GM19328 (cell line): Measurements from ENCODE around the gene CCL21.

Source experiments
- ATAC-seq: cut with Tn5 transposase; IDR thresholded peaks from one replicate; pipeline ENCODE4 v1.9.1; 2021; ENCODE audit warnings: mild to moderate bottlenecking, moderate library complexity; ENCODE audit not compliant: unreplicated experiment

The CCL21 gene

DNA sequence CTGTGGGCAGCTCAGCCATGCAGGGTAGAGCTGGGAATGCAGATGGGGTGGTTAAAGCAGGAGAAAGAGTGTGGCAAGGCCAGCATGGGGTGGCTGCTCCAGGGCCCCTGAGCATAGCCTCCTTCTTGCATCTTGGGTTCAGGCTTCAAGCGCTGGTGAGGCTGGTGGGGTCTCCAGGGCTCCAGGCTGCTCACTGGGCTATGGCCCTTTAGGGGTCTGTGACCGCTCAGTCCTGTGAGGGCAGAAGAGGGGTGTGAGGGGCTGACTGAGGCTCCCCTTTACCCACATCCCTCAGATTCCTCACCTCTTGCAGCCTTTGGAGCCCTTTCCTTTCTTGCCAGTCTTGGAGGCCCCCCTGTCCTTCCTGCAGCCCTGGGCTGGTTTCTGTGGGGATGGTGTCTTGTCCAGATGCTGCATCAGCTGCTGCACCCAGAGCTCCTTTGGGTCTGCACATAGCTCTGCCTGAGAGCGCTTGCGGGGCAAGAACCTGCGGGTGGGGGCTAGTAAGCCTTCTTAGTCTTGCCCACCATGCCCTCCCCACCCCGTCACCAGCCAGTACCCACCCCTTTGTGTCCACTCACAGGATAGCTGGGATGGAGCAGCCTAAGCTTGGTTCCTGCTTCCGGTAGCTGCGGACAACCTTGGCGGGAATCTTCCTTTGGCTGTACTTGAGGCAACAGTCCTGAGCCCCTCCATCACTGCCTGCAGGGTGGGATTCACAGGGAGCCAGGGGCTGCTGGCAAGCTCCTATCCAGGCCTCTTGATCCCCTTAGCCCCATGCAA lies 549 bp downstream of the CCL21 start:
- no peak for ATAC-seq

DNA sequence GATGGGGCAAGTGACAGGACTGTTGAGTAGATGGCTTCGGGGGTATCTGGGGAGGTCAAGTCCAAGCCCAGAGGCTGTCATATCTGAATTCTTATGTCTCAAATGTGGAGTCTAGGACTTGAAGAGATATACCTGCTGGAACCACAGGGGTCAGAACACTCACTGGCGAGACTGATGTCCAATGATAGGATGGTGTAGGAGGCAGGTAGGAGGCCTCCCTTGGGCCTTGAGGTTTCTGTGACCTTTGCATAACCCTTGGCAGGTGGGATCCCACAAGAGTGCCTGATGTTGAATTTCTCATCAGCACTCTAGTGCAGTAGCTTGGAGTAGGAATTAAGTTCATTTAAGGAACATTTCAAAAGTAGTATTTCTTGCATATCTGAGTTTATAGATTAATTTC lies 2.8 kb downstream of the CCL21 start:
- ATAC-seq: no peak

DNA sequence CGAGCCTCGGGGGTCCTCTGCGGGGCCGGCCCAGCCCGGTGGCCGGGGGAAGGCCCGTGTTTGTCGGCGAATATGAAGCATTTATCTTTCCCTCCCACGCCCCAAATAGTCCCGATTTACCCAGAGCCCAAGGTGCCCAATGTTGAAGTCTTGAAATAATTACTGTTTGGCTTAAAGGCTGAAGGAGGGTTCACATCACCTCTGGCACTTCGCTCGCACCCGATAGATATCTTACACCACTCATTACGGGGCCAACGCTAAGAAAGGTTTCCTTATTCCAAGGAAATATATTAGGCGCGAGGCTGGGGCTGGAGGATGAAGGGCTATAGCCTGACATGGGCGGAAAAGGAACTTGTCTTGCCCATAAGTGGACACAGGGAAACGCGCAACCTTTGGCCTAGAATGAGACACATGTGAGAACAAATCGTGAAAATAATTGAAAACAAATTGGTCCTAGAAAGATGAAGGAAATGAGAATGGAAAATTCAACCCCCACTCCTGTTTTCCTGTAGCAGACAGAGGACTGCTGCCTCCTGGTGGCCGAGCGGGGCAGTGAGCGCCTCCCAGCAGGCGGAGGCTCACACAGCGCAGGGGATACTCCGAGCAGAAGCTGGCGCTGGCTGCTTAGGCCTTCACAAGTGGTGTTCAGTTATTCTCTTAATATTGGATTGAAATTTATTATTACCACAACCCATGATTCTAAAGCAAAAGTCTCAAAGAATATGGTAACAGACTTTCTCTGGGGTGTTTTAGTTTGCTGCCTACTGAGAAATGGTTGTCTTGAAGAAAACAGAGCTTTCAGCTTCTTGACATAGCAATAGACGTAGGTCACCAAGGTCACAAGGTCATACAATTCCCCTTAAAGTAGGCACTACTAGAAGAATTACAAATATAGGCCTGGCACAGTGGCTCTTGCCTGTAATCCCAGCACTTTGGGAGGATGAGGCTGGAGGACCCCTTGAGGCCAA lies 7.9 kb downstream of the CCL21 start:
- ATAC-seq: no peak

DNA sequence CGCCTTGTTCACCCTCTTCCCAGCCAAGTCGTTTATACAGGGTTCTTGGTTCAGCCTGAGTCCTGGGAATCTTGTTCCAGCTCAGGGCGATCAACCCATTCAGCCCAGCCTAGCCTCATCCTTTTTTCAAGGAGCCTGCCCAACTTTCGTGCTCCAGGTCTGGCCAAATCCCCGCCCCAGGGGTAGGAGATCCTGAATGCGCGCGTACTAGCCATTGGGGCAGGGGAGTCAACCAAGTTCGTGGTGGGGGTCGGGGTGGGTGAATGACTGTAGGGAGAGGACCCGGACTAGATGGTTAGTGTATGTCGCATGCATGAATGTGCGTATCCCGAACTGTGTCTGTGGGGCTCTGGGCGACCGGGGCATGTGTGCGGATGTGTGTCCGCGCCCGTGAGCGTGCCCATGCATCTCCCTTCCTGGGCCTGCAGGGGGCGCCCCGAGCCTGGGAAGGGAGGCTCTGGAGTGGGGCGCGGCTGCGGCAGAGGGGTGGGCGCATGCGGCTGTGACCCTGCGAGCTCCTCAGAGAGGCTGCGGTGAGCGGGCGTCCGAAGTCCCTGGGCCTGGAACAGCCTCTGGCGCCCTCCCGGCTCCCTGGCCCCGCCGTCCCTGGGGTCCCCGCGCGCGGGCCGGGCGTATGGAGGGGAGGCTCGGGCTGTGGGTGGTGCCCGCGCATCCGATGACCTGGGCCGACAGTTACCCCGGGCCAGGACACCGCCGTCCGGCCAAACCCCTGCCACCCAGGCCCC lies 8.7 kb downstream of the CCL21 start:
- ATAC-seq: no peak

DNA sequence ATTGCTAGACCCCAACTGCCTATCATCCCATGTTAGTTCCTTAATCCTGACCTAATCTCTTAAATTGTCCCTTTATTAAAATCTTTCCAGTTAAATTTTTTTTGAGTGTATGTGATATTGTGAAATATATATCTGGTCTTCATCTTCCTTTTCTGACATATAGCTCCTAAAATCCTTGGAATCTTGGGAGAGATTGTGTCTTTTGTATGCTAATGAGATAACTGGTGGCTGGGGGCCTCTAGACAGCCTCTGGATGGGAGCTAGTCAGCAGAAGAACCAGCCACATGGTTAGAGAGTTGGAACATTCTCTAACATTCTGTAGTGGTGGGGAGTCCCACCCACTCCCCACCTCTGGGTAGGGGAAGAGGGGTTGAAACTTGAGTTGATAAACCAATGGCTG lies 15.1 kb downstream of the CCL21 start:
- no peak for ATAC-seq

DNA sequence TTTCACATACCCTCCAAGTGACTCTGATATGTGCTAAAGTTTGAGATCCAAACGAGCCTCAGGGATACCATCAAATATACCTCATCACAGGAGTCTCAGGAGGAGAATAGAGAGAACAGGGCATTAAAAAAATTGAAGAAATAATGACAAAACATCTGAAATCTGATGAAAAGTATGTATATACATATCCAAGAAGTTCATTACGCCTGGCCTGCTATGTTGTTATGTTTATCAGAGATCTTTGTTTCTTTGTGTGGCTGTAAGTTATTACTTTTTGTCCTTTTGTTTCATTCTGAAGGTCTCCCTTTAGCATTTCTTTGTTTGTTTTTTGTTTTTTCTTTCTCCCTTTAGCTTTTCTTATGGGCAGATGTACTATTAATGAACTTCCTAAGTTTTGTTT lies 16.4 kb downstream of the CCL21 start:
- ATAC-seq: no peak

DNA sequence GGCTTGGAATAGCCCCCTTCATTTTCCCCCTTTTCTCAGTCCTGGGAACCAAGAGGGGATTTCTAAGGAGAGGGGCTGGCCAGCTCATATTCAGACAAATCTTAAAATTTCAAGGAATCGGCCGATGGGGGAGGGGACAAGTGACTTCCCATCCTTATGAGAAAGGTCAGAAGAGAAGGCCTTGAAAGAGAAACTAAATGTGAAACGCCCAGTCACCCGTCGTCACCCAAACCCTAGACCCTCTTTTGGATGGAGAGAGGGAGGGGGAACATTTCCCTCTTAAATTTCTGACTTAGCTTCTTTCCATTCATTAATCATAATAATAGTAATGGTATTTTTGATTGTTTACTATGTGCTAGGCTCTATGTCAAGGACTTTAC lies 18.0 kb downstream of the CCL21 start:
- no peak for ATAC-seq

DNA sequence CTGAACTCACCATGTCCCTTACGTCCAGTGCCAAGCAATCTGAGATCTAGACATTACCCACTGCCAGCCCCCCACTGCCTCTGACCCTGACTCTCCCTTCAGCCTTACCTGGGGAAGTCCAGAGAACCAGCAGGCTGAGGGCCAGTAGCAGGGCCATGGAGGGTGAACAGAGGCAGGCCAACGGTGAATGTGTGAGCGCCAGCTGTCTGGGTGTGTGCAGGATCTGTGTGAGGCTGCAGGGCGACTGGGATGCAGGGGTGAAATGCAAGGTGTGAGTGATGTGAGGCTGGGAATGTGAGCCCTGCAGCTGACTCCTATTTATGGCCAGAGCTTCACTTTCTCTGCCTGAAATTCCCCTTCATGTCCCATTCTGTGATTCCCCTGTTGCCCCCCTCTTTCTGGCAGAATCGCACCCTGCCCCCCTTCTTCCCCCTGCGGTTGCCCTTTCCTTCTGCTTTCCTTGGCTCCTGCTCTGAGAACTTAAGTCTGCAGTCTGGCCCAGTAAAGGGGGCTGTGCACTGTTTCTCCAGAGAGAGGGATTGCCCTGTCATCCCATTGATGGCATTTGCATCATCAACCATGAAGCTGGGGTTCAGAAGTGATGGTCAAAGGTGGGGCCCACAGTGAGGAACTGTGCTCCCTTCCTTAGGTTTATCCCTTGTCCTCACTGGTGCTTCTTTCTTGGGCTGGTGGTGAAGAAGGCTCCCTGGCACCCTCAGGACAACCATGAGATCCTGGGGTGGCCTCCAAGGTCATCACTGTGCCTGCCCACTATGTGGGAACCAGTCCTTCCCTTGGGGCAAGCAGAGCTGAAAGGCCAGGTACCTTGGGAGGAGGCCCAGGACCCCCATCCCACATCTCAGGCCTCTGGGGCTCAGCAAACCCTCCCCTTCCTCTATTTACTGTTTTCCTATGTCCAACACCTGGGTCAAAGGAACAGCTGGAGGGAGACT lies 18.7 kb downstream of the CCL21 start, which contains the start of gene CCL19:
CCL19 (minus strand) TSS at position 294 of the 953 bp plus-strand sequence; CDS start at position 157, 137 bp downstream.
- no peak for ATAC-seq

DNA sequence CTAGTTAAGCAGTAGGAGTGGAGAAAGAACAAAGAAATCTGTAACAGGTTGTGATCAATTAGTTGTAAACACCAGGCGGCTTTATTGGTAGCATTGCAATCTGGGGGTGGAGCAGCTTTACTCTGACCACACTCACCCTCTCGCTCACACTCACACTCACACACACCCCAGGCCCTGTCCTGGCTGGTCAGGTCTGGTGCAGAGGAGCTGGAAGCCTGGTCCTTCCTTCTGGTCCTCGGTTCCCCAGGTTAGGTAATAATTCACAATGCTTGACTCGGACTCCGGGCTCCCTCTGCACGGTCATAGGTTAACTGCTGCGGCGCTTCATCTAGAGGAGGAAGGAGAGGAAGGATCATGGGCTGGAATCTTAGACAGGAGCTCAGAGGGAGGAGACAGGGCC lies 20.4 kb downstream of the CCL21 start:
- no peak for ATAC-seq

DNA sequence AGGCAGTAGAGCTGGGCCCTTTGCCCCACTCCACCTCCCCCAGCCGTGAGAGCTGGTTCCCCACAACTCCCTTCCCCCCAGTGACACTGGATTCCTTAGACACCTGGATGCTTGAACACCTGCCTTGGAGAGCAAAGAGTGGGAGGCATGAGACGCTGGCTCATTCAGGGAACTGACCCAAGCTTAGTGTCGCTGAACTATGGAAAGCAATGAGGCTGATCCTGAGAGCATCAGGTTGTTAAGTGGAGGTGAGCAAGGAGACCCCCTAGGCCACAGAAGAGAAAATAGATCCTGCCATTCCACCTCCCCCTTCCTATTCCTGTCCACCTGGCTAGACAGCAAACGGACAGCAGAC lies 20.8 kb downstream of the CCL21 start:
- ATAC-seq: no peak

DNA sequence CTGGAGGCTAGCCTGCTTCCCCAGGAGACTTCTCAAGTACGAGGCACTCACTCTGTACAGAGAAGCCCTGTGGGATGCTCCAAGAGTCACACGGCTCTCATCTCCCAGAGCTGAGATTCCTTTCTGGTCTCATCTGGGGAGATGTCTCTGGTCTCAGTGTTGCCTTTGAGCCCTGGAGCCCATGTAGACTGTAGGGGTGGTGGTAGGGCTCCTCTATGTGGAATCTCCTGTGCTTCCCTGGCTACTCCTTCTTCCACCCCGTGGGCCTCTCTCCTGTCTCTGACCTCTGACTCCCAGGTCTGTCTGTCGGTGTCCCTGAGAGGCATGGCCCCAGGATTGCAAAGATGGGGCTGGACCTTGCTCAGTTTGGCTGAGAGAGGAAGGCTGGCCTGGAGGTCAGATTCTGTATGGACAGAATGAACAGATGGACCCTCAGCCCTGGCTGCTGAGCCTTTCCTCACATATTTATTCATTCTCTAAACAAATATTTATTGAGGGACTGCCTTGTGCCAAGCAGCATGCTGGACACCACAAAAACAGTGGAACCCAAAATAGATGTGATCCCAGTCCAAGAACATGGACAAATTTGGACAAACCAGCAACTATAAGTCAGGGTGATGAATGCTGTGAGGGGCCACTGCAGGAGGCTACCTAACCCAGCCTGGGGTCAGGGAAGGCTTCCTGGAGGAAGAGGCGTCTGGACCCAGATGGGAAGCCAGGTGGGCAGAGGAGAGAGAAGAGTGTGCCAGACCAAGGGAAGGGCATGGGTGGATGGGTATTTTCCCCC lies 21.4 kb downstream of the CCL21 start:
- ATAC-seq: no peak

DNA sequence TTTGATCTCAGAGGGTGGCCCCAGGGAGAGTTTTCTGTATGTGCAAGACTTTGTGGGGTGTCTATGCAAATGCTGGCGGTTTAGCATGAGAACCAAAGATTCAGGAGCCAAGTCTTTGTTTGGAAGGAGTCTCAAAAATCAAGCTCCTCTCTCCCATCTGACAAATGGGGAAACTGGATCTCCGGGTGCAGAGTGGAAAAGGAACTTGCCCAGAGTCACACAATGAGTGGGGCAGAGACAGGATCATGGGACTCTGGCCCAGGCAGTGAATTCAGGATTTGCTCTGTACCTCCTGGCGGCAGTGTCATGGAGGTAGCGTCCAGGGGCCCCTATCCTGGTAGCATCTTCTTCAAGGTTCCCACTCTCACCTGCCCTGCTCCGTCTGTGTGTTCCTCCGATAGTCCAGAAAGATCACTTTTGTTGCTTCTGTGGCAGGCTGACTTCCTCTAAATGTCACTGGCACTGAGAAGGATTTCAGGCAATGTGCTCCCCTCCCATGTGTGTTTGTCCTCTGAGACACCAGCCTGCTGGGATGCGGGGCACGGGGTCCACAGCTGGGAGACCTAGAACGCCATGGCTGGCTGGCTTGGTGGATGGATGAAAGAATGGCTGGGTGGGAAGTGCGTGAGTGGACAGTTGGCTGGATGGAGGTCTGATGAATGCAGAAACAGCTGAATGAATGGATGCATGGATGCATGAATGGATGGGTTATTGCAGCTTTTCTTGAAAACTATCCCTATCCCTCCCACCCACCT lies 22.5 kb downstream of the CCL21 start:
- no peak for ATAC-seq

DNA sequence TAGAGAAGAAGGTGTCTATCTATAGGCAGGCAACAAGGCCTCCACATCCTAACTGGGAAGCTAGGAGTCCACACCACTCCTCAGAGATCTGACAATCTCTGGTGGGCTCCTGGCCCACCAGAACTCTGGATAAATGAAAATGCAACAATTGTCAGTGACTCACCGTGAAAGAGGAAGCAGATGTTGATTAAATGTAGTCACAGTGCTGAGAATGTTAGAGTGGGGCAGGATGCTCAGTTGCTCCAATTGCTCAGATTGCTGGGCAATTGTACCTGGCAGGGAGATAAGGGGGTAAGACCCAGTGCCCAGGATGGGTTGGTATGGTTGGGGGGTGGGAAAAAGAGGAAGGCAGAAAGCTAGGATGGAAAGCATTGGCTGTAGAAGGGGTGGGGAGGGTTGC lies 23.2 kb downstream of the CCL21 start:
- no peak for ATAC-seq

DNA sequence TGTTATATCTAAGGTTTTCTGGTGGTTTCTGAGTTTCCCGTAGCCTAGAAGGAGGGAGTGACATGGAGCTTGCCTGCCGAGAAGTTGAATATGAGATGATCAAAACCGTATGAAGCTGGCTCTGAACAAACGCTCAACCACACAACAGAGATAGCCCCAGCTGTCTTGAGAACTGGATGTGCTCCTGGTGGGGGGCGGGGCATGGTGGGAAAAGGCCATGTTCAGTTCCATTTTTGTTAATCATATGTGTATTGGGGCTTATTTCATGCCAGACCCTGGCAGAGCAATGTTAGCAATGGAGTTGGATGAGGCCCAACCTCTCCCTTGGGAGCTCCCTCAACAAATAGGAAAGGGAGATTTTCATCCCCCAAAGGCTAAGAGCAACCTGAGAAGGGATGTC lies 23.7 kb downstream of the CCL21 start:
- no peak for ATAC-seq

DNA sequence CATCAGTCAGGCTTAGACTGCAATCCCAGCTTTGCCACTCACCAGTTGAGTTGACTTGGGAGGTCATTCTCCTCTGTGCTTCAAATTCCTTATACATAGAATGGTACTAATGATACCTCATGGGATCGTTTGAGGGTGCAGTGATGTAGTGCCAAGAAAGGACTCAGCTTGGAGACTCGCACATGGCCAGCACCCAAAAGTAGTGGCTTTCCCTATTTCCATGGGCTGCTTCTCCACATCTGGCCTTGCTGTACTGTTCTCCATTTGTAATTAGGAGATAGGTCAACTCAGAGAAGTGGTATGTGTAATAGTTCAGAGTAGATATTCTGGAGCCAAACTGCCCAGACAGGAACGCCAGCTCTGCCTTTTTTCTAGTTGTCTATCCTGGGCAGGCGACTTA lies 24.3 kb downstream of the CCL21 start:
- no peak for ATAC-seq

DNA sequence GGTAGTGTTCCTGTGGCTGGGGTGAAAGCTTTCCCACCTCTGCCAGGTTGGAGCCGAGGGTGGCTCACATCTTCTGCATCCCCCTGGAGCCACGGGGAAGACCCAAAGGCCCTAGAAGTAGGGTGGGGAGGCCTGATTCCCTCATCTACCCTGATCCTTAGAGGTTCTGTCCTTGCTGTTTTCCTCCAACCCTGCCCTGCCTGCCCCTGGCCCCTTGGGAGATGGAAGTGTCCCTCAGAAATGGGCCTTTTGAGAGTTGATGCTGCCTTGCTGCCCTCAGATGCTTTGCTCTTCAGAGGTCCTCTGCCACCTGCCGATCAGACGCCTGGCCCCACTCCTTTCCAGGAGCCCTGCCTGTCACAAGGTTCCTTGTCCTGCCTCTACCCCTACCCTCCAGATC lies 25.1 kb downstream of the CCL21 start:
- no peak for ATAC-seq

DNA sequence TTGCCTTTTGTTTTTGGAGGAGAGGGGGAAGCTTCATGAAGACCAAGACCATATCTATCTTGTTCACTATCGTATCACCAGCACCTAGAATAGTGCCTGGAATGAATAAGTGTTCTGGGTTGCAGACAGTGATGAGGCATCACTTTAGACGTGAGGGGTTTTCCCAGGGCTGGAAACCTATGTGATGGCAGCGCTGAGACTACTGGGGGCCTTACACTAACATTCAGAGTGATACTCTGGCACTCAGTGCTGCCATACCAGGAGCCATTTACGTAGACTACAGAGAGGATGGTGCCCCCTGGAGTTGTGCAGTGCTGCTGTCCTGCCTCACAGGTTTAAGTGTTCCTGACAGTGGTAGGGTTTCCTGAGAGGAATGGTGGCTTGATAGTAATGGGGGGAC lies 25.8 kb downstream of the CCL21 start:
- no peak for ATAC-seq

DNA sequence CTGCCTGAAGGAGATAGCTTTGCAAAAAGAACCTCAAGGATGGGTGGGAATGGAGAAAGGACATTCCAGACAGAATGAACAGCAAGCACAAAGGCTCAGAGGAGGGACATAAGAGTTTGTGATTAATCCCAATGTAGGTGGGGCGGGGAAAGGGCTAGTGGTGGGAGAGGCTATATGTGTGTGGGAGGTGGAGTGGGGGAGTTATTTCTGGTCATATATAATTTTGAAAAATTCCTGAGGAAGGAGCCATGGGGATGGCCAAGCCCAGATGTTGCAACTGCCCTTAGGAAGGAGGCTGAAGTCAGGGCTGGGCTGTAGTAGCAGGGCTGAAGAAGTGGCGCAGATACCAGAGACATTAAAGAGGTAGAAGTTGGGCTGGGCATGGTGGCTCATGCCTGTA lies 34.1 kb downstream of the CCL21 start:
- no peak for ATAC-seq
